ENCODE results near the gene RABAC1. TPM values are rescaled to one million over a fixed set of nuclear protein-coding genes. Genes with fewer than 3 reads are reported as not detected.

RABAC1 gene
- total and polyA plus RNA-seq, 9 of the 15 experiments (the other 6 are each of a cell fraction or from before 2014, with no cell fraction given), result 2.4 to 28.1 (median 9.3) TPM

GRCh38 chr19:41911889-41912731, 47.0 kb downstream of the RABAC1 start:
- WGBS (ENCODE audit: insufficient coverage, low coverage, missing lambda C conversion rate), result 8% methylated on average over 25 of the region's 29 CpGs
- ChIA-PET CTCF (ENCODE audit: low intra/inter-chr PET ratio) (no interaction called here), POLR2A (interaction anchor here (0.7 to 1.4 kb wide), 3 partner anchors 9 to 23 kb away, joined by 4 read pairs; no protein-coding TSS in a partner anchor)
- Histone ChIP-seq H3K27ac (ENCODE audit: extremely low read depth, low read depth, low read length) (no peak overlapping the region), H3K79me2 (ENCODE audit: control insufficient read depth, insufficient read depth, low read length) (no peaks in the 10 kb centered on the region), H3K4me1 (replicated peaks in 1 of 2; ENCODE audit: control insufficient read depth in 2 of 2, insufficient read depth in 2 of 2, low read length in 2 of 2) (peaks cover 0 to 22% of the 10 kb centered on the region in 2 experiments; a peak in 2 of 5 replicates), H3K9ac (ENCODE audit: insufficient read depth in 1 of 2, low read depth in 2 of 2, low read length in 2 of 2) (no peak overlapping the region; a peak in 1 of 4 replicates), H3K9me3 (replicated peaks; ENCODE audit: control insufficient read depth, insufficient read depth, low read depth, low read length) (no peaks in the 10 kb centered on the region), H3K9me1 (ENCODE audit: control insufficient read depth, insufficient read depth, low read length) (no peaks in the 10 kb centered on the region), H2AFZ (ENCODE audit: low read depth, low read length) (no peak overlapping the region), H3K4me2 (ENCODE audit: insufficient read depth, low read length) (no peak overlapping the region), H3K36me3 (ENCODE audit: control insufficient read depth, insufficient read depth, low read length) (no peaks in the 10 kb centered on the region; the same call in 2 of the 3 replicates), H3K4me3 (no peak overlapping the region), H3K27me3 (ENCODE audit: control insufficient read depth in 2 of 2, insufficient read depth in 2 of 2, low read length in 2 of 2) (peaks cover 32 to 53% of the 10 kb centered on the region in 2 experiments), H4K20me1 (replicated peaks; ENCODE audit: control insufficient read depth, insufficient read depth, low read length) (peaks cover 29% of the 10 kb centered on the region; the same call in 1 of the 2 replicates)
- ATAC-seq, result 0 out of 3 replicates have a peak, but pooled peaks have one; percentile 10
- intact Hi-C loops (cut with micrococcal nuclease) (no loop called here), in situ Hi-C loops (cut with MboI) (no loop called here)
- BruUV-seq (replicated peaks), result no TSS peak
- peak; percentile 23; the same call in 1 of the 2 replicates for TF ChIP-seq SAFB (IDR thresholded peaks at IDR 0.05; ENCODE audit: borderline replicate concordance, low read depth, low read length)
- TF ChIP-seq ZNF143 (CRISPR knock-in tag; IDR thresholded peaks at IDR 0.05), result 0 out of 2 replicates have a peak, but pooled peaks have one; percentile 31
- TF ChIP-seq POLR2G (IDR thresholded peaks at IDR 0.05; ENCODE audit: low read depth, low read length), result peak; percentile 50
- TF ChIP-seq, protein P1, sequence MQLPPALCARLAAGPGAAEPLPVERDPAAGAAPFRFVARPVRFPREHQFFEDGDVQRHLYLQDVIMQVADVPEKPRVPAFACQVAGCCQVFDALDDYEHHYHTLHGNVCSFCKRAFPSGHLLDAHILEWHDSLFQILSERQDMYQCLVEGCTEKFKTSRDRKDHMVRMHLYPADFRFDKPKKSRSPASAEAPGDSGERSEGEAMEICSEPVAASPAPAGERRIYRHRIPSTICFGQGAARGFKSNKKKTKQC (CRISPR knock-in tag; IDR thresholded peaks at IDR 0.05), result no peak
- no peak for TF ChIP-seq MIER1 (IDR thresholded peaks at IDR 0.05; ENCODE audit: low read depth)
- TF ChIP-seq SUPT5H (IDR thresholded peaks at IDR 0.05), result 0 out of 2 replicates have a peak, but pooled peaks have one; percentile 27
- TF ChIP-seq CBX1 (IDR thresholded peaks at IDR 0.05; ENCODE audit: low read depth), result no peak
- TF ChIP-seq GATA2 (CRISPR knock-in tag; IDR thresholded peaks at IDR 0.05), result no peak
- TF ChIP-seq, protein P2, sequence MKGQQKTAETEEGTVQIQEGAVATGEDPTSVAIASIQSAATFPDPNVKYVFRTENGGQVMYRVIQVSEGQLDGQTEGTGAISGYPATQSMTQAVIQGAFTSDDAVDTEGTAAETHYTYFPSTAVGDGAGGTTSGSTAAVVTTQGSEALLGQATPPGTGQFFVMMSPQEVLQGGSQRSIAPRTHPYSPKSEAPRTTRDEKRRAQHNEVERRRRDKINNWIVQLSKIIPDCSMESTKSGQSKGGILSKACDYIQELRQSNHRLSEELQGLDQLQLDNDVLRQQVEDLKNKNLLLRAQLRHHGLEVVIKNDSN (CRISPR knock-in tag; IDR thresholded peaks at IDR 0.05), result 0 out of 2 replicates have a peak, but pooled peaks have one; percentile 7
- no peak for TF ChIP-seq FOXJ2 (tag; IDR thresholded peaks at IDR 0.05)
- TF ChIP-seq, protein P3, sequence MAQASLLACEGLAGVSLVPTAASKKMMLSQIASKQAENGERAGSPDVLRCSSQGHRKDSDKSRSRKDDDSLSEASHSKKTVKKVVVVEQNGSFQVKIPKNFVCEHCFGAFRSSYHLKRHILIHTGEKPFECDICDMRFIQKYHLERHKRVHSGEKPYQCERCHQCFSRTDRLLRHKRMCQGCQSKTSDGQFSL (CRISPR knock-in tag; IDR thresholded peaks at IDR 0.05), result peak; percentile 44; the same call in 1 of the 2 replicates
- TF ChIP-seq, protein P3 (tag; IDR thresholded peaks at IDR 0.05), result no peak
- TF ChIP-seq VEZF1 (CRISPR knock-in tag; IDR thresholded peaks at IDR 0.05), result no peak
- TF ChIP-seq WHSC1 (IDR thresholded peaks at IDR 0.05; ENCODE audit: low read length), result no peak
- no peak for TF ChIP-seq HSF4 (CRISPR knock-in tag; IDR thresholded peaks at IDR 0.05; ENCODE audit: borderline replicate concordance)
- FAIRE-seq, result no peak
- DNase-seq (ENCODE audit: extremely low read depth in 1 of 4, low spot score in 3 of 4), result peak in 1 of 4 experiments; percentile 16
